GM19193 (cell line): Measurements from ENCODE around the gene ZC3H18.

Source experiments
- POLR2A ChIP-seq: IDR thresholded peaks from 4 replicates; pipeline ENCODE4 v1.6.1; 2011; ENCODE audit not compliant: insufficient read depth, insufficient read length; ENCODE audit errors: extremely low read depth

The ZC3H18 gene

DNA sequence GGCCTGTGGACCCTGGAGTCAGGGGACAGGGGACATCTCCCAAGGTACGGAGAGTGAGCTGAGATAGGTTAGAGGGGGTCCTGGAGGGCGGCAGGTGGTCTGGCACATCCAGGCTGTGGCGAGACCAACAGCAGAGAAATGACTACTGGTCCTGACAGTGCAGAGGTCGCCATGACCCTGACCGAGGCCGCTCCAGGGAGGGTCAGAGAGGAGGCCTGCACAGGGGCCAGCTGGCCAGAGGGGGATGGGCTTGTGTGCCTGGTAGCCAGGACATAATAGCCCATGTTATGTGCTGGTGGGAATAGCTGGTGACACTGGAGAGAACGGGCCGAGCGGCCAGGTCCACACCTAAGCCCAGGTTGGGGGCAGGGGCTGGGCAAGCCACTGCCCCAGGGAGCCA lies 40.6 kb upstream of the ZC3H18 start:
- no peak for TF ChIP-seq POLR2A

DNA sequence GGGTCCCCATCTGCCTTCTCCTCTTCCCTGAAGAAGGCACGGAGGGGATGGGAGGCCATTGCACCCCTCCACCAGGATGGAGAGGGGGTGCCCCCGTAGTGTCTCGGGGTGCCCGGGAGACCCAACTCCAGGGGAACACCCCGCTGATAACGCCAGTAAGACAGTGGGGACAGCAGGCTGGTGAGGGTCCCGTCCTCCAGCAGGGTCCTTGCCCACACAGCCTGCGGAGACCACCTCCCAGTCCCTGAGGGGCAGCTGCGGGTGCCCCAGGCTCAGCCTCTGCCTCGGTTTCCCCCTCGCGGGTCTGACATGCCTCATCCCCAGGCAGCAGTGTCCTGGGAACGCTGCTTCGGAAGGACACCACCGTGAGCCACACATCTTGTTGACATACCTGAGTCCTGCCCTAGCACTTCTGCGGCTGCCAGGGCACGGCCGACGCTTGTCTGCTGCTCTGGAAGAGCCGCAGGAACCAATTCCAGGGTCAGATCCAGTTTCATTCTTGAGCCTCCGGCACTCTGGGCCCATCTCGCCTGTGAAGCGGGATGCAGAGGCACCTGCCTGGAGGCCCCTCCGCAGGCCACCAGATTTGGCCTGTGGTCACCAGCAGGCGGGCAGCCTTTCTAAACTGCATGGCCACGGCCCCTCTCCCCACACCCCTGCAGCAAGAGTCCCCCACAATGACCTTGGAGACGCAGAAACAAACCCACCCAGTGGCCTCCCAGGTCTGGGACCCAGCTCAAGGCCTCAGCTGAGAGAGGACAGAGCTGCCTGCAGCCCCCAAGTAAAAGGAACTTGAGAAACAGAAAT lies 39.9 kb upstream of the ZC3H18 start:
- no peak for TF ChIP-seq POLR2A

DNA sequence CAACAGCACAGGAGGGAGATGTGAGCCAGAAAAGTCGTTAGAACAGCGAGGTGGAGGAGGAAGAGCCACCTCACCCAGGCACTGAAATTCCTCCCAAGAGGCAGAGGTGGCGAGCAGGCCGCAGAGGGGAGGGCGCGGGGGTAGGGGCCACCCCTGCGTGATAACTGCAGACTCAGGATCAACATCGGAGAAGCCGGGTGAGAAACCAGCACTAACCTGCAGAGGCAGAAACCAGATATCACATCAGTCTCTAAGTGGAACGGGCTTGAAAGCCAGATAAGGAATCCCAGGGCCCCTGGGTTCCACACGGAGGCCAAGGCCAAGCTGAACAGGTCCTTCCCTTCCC lies 39.4 kb upstream of the ZC3H18 start:
- no peak for TF ChIP-seq POLR2A

DNA sequence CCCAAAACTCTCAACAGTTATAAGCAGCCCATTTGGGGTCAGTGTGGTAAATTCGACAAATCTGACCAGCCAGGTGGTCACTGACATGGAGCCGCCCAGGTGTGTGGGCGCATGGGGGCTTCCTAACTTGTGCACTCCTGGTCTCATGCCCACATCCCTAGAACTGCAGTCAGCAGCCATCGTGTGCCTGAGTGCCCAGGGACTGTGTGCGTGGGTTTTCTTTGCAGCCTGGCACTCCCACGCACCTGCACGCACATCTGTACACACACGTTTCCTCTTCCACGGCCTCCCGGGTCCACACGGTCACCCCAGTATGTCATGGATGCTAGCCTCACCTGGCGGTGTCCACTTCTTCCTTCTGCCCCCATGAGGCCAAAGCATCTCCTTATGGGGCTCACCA lies 38.9 kb upstream of the ZC3H18 start:
- TF ChIP-seq POLR2A, result no peak

DNA sequence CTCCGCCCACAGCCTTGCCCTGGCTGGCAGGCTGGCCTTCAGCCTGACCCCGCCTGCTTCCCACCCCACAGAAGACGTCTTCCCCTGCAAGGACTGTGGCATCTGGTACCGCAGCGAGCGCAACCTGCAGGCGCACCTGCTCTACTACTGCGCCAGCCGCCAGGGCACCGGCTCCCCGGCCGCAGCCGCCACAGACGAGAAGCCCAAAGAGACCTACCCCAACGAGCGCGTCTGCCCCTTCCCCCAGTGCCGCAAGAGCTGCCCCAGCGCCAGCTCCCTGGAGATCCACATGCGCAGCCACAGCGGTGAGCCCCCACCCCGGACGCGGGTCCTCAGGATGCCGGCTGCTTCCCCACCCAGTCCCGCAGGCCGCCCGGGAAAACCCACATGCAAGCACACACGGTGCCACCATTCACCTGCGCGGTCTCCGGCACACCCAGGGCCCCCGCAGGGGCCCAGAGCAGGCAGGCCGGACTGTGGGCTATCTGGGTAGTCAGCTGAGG lies 38.2 kb upstream of the ZC3H18 start:
- no peak for TF ChIP-seq POLR2A

DNA sequence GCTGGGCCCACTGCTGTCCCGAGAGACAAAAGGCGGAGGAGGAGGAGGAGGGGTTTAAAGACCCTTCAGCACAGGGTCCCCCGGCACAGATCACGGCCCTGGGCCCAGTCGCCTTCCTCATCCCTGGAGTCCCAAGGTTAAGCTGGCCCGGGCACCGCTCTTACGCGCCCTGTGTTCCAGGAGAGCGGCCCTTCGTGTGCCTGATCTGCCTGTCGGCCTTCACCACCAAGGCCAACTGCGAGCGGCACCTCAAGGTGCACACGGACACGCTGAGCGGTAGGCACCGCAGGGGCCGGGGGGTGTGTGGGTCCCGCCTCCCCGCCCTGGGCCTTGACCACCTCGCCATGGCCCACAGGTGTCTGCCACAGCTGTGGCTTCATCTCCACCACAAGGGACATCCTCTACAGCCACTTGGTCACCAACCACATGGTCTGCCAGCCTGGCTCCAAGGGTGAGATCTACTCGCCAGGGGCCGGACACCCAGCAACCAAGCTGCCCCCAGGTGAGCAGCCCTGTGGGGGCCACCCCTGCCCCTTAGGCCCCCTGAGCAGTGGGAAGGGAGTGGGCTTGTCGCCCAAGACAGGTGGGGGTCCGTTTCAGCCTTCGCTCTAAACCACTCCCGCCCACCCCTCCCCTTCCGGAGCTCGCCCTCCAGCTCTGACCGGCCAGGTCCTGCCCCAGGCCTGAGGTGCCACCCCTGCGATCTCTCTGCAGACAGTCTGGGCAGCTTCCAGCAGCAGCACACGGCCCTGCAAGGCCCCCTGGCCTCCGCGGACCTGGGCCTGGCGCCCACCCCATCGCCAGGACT lies 37.6 kb upstream of the ZC3H18 start:
- TF ChIP-seq POLR2A, result no peak

DNA sequence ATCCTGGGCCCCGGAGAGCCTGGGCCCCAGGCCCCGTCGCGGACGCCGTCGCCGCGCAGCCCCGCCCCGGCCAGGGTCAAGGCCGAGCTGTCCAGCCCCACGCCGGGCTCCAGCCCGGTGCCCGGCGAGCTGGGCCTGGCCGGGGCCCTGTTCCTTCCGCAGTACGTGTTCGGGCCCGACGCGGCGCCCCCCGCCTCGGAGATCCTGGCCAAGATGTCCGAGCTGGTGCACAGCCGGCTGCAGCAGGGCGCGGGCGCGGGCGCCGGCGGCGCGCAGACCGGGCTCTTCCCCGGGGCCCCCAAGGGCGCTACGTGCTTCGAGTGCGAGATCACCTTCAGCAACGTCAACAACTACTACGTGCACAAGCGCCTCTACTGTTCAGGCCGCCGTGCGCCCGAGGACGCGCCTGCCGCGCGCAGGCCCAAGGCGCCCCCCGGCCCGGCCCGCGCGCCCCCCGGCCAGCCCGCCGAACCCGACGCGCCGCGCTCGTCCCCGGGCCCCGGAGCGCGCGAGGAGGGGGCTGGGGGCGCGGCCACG lies 36.8 kb upstream of the ZC3H18 start:
- no peak for TF ChIP-seq POLR2A

DNA sequence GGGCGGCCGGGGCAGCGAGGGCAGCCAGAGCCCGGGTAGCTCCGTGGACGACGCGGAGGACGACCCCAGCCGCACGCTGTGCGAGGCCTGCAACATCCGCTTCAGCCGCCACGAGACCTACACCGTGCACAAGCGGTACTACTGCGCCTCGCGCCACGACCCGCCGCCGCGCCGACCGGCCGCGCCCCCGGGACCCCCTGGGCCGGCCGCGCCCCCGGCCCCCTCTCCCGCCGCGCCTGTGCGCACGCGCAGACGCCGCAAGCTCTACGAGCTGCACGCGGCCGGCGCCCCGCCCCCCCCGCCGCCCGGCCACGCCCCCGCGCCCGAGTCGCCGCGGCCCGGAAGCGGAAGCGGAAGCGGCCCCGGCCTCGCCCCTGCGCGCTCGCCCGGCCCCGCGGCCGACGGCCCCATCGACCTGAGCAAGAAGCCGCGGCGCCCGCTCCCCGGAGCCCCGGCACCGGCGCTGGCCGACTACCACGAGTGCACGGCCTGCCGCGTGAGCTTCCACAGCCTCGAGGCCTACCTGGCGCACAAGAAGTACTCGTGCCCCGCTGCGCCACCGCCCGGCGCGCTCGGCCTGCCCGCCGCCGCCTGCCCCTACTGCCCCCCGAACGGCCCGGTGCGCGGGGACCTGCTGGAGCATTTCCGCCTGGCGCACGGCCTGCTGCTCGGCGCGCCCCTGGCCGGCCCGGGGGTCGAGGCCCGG lies 36.1 kb upstream of the ZC3H18 start:
- TF ChIP-seq POLR2A, result peak; percentile 82

DNA sequence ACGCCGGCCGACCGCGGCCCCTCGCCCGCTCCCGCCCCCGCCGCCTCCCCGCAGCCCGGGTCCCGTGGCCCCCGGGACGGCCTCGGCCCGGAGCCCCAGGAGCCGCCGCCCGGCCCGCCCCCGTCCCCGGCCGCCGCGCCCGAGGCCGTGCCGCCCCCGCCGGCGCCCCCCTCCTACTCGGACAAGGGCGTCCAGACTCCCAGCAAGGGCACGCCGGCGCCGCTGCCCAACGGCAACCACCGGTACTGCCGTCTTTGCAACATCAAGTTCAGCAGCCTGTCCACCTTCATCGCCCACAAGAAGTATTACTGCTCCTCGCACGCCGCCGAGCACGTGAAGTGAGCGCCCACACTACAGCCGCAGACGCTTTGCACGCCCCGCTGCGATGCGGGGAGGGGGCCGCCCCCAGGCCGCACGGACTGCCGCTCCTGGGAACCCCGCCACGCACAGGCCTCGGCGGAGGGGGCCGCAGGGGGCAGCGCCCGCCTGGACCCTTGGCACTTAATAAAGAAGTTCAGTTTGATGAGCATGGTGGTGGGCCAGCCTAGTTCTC lies 35.5 kb upstream of the ZC3H18 start:
- TF ChIP-seq POLR2A, result no peak

DNA sequence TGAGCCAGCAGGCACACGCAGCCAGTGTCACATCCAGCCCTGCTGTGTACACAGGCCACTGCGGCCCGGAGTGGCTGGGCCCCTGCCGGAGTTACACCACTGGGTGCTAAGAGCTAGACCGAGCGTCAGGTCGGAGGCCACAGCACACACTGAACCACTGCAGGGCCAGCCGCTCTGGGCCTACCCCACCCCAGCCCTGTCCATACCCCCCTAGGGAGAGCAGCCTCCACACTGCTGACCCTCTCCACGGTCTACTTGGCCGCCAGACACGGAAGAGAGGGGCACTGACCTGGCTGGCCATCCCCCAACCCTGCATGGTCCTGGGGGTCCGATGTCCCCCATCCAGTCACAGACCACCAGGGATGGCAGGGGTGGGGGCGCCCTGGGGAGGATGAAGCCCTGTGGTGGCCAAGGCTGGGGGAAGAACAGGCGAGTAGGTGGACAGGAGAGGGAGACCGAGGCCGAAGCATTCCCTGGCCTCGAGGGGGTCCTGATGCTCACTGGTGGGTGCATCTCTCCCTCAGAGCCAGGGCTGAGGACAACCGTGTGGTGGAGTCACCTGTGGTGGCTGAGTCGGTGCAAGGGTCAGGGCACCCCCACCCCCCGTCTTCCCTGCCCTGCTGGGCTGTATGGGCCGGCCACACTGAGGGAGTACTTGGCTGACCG lies 34.9 kb upstream of the ZC3H18 start:
- TF ChIP-seq POLR2A, result no peak

DNA sequence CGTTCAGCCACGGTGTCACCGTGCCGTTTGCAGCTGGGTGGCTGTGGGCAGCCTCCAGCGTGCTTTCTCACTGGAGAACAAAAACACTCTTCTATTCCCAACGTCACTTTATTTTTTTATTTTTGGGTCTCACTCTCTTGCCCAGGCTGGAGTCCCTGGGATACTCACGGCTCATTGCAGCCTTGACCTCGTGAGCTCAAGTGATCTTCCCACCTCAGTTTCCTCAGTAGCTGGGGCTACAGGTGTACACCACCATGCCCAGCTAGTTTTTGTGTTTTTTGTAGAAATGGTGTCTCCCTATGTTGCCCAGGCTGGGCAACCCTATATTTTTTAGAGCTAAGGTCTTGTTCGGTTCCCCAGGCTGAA lies 34.4 kb upstream of the ZC3H18 start:
- no peak for TF ChIP-seq POLR2A

DNA sequence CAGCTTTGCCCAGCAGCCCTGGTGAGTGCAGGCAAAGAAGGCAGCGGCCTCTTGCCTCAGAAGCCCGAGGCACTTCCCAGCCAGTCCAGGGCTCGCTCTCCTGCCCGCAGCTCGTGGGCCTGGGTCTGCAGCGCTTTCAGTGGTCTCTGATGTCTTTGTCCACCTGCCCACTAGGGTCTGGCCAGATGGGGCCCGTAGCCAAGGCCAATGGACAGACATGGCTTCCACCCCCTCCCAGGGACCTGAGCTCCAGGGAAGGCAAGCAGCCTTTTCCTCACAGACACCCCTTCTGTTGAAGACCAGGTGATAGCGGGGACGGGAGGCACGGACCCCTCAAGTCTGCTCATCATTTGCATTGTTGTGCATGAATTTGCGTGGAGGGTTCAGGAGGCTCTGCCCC lies 33.7 kb upstream of the ZC3H18 start:
- TF ChIP-seq POLR2A, result no peak

DNA sequence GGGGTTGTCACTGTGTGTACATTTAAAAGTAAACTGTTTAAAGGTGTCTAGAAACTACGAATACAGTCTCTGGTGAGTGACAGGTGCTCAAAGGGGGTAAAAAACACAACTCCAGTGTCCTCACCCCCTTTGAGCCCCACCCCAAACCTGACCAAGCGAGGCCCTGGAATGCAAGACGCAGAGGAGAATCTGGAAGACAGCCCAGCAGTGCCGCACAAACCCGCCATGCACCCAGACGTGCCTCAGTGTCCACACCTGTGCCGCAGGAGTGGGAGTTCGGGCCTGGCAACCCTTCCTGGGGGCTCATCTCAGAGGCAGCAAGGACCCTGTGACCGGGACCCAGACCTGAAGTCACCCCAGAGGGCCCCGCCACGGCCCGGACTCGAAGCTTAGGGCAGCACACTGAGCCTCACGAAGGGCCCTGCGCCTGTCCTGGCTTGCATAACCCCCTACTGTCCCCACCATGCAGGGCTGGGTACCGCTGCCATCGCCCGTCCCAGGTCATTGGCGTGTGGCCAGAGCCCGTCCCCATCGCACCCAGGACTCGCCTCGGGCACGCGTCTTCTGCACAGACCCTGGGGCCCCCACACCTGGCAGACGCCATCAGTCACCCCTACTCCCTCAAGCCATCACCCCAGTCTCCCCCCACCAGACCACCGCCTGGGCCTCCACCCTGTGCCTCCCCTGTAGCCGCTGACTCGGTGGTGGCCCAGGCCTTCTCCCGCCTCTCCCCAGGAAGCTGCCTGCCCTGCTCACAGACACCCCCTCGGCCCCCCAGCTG lies 33.0 kb upstream of the ZC3H18 start:
- TF ChIP-seq POLR2A, result no peak

DNA sequence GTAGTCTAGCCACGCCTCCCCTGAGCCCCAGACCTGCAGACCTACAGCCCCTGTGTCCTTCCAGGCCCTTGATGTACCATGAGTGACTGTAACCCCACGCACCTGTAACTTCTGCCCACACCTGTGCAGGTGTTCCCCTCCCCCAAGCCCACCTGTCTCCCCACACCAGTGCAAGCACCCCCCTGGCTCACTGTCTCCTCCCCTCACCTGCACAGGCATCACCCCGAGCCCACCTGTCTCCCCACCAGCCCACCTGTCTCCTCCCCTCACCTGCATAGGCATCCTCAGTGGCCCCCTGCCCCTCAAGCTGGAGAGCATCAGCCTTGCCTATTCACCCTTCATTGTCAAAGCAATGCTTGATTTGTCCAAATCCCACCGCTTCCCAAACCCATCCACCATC lies 32.3 kb upstream of the ZC3H18 start:
- no peak for TF ChIP-seq POLR2A

DNA sequence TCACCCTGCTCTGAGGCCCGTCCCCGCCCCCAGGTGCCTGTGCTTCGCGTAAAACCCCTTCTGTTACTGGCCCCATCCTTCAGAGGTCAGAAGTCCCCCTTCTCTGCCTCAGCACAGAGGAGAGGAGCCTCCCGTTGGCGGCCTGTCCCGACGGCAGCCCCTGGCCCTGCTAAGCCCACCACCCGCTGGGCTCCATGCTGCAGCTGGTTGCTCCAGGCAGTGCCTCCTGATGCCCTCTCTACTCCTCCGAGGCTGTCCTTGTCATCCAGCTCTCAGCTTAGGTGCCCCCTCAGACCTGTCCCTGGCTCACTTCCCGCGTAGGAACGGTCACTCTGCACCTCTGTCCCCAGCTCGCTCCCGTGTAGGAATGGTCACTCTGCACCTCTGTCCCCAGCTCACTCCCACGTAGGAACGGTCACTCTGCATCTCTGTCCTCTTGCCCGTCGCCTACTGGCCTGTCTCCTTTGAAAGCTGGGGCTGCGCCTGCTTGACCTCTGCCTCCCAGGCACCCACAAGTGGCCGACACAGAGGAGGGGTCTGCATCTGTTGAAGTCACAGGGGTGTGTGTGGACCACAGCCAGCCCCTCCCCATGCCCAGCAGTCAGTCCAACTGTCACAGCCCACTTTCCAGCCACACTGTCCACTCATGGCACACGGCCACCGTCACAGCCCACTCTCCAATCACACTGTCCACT lies 31.7 kb upstream of the ZC3H18 start:
- TF ChIP-seq POLR2A, result no peak
